ENCODE data around the gene RPRD1B. TPM values are rescaled to one million over a fixed set of nuclear protein-coding genes. Genes with fewer than 3 reads are reported as not detected.

RPRD1B gene
- total RNA-seq, 2 donors from 2014 or later: 24.7 to 25.8 TPM

DNA sequence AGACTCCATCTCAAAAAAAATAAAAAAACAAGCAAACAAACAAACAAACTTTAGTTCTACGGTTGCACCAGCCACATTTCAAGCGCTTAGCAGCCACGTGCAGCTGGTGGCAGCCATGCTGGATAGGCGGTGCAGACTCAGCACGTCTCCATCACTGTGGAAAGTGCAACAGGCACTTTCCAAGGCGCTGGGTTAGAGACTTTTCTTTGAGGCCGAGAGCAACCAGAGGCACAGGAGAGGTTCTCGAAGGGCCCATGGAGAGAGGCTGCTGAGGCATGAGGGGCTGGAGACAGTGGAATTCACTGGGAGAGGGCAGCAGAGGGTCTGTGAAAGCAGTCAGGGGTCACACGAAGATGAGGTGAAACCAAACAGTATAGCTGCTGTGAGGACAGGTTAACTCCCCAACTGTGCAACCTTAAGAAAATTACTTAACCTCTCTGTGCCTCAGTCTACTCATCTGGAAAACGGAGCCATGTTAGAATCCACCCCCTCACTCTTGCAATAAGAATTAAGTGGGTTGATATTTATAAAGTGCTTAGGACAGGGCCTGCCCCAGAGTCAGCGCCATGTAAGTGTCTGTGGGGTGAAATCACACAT lies 104.0 kb downstream of the RPRD1B start:
- intact Hi-C loops (cut with DNase I): no loop called here
- DNase-seq (ENCODE audit: low spot score): no peak

DNA sequence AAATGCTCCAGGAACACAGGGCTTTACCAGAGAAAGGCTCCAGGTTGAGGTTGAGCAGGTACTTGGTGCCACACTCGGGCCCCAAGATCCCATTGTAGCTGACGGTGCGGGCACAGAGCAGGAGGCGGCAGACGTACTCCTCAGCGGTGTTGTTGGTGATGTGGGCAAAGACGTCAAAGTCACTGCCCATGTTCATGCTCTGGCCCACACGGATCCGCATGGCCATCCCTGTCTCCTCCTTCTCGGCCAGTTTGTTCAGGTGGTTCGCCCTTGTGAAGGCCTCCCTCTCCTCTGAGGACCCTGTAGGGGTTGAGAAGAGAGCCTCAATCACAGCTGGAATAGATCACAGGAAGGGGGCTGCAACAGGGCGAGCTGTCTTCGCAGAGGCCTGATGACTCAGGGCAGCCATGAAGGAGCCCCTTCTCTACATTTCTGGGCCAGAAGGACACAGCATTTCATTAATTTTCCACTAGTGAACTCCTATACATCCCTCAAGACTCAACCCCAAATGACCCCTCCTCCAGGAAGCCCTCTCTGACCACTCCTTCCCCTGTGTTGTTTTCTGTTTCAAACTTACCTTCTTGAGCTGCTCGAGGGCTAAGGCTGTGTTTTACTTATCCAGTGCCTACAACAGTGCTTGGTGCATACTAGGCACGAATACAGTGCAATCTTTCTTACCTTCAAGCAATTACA lies 104.7 kb downstream of the RPRD1B start:
- peak; percentile 68 for DNase-seq (ENCODE audit: low spot score)
- intact Hi-C loops (cut with DNase I): no loop called here

DNA sequence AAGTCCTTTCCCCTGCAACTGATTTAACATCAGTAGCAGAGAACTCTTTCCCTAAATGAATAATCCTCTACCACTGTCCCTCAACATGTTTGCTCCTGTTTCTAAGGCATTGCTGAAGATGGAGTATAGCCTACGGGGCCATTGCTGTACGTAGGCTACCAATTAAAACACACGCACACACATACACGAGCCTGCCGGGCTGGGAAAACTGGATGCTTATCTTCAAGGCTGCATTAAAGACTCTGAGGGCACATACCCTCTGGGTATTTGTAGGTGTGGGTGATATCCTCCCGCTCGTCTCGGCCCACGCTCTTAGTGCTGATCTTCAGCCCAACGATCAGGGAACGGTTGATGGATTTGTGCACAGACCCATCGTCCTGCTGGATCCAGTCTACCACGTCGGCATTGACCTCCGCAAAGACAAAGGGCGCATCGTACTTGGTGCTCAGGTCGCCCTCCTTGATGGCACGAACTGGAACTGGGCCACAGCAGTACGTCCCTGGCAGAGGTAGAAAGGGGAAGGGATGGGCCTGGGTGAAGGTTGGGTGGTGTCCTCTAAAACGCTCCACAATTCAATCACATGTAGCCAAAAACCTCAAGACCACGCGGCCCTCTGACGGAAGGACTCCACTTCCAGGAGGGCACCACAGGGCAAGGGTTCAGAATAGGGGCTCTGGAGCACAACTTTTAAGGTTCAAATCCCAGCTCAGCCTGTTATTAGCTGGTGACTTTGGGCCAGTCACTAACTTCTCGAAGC lies 105.8 kb downstream of the RPRD1B start:
- intact Hi-C loops (cut with DNase I): no loop called here
- DNase-seq (ENCODE audit: low spot score): peak; percentile 64

DNA sequence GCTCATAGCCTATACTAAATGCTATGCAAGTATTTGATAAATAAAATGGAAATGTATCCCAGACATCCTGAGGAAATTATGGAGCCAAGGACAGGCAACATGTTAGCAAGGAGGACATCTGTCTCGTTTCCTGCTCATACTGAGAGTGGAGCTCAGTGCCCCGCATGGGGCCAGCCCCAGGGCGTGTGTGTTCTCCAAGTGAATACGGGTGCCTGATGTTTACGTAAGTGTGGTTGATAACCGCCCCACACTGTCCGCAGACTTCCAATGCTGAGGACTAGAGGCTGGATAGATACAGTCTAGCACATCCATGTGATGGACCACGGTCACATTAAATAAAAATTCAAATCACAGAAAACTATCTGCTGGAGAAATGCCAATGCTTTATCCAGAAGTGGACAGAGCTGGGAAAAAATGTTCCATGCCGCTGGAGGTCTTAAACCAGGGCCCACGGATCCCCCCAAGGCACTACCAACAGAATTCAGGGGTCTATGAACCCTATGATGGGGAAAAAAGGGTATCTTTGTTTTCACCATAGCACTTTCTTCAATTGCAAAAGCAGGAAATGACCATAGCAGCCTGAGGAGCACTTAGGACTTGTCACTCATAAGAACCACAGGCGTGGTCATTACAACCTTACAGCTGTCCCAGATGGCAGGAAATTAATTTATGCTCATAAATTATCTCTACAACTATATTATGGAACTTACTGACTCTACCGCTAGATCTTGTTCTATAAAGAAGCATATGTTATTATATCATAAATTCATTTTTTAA lies 106.6 kb downstream of the RPRD1B start:
- DNase-seq (ENCODE audit: low spot score): peak; percentile 71
- intact Hi-C loops (cut with DNase I): loop anchor here in 1 of 2 donors (10.0 kb wide), 1 partner anchor 65 kb away; no protein-coding TSS in a partner anchor

DNA sequence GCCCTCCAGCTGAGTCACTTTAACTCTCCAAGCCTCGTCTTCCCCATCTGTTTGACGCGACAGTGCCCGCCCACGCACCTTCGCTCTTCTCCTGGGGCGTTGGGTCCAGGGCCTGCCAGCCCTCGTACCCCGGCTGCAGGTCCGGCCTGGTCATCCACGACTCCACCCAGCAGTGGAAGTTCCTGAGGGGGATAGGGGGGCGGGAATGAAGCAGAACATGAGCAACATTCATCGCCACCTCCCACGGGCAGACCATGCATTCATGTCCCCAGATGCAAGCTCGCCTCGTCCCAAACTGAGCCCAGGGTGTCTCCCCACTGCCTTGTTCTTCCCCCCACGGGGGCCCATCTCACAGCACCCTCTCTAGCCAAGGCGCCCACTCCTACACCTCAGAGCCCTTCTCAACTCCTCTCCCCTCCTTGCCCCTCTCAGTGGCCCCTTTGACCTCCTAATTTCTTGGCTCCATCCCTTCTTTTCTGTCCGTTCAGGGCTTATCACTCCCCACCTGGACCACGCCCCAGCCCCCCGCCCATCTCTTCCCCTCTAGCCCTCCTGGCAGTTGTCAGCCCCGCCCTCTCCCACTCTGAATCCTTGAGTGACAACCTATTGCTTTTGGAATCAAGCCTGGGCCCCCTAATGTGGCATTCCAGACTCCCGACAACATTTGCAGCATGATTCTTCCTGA lies 107.8 kb downstream of the RPRD1B start:
- peak; percentile 62 for DNase-seq (ENCODE audit: low spot score)
- intact Hi-C loops (cut with DNase I): loop anchor here in 1 of 2 donors (10.0 kb wide), 1 partner anchor 67 kb away; no protein-coding TSS in a partner anchor

Other genes with a start within 250 kb of the RPRD1B start
- 1 to 10 TPM; 6.4 to 6.9 TPM for gene VSTM2L, start 130.6 kb upstream of the RPRD1B start, total RNA-seq
- 10 to 100 TPM; 10.4 to 12.7 TPM for gene TTI1, start 290 bp upstream of the RPRD1B start, total RNA-seq
- gene TGM2, start 131.5 kb downstream of the RPRD1B start, total RNA-seq: 100 to 1,000 TPM; 442 to 500 TPM
- 10 to 100 TPM; 12.9 to 18.6 TPM for gene KIAA1755, start 227.0 kb downstream of the RPRD1B start, total RNA-seq

Measured in posterior vena cava (tissue), 2 donors.